Measurements from ENCODE around the gene EFNA3. TPM values are rescaled to one million over a fixed set of nuclear protein-coding genes. Genes with fewer than 3 reads are reported as not detected.

The EFNA3 gene, protein sequence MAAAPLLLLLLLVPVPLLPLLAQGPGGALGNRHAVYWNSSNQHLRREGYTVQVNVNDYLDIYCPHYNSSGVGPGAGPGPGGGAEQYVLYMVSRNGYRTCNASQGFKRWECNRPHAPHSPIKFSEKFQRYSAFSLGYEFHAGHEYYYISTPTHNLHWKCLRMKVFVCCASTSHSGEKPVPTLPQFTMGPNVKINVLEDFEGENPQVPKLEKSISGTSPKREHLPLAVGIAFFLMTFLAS
- 1 to 10 TPM; 4.1 to 4.2 TPM for total RNA-seq

DNA sequence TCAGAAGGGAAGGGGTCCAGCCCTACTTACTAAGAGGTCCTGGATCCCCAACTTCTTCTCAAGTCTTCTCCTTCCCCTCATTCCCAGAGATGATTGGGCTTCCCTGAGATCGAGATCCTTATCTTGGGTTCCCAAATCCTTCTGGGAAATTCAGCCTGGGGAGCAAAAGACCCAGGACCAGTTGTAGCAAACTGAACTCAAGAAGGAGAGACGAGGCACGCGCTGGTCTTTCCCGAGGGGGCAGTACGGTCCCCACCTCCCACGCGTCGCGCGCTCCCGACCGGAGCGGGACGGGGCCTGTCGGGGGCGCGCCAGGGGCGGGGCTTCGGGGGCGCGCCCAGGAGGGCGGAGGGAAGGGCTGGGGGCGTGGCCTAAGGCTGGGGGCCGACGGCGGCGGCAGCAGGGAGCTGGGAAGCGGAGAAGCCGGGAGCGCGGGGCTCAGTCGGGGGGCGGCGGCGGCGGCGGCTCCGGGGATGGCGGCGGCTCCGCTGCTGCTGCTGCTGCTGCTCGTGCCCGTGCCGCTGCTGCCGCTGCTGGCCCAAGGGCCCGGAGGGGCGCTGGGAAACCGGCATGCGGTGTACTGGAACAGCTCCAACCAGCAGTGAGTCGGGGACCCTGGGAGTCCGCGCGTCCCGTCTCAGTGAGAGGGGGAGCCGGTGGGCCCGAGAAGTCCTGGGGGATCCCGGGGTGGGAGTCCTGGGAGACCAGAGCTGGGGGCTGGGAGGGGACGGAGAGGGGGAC, at the start of gene EFNA3:
Gene EFNA3, plus strand, starts transcription at position 369 of the 741 bp plus-strand sequence. Its CDS starts 105 bp downstream, at position 474.

DNA sequence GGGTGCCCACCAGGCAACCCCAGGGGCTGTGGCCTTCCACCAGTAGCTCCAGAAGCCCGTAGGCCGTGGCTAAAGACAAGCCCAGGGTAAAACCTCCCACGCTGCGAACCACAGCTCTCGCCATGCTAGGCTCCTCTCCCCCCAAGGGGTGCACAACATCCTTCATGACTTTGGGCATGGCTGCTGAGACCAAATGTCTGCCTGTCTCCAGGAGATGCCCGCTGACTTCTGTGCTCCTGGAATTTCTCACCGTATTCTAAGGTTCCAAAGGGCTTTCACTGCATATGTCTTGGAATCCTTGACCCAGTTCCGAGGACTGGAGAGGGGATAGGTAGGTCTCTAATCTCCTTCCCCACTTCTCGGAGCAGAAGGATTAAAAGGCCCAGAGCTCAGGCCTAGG, 45.1 kb upstream of the EFNA3 start, which contains the start of the genes DCST1 and DCST2:
Gene DCST1, plus strand, starts transcription at position 301 of the 400 bp plus-strand sequence. CDS start 213 bp downstream, outside the sequence.
Gene DCST2, minus strand, starts transcription at position 258 of the 400 bp plus-strand sequence. Its CDS starts 80 bp downstream, at position 178.

GRCh38 chr1:155050560-155051341, 27.9 kb upstream of the EFNA3 start, which contains the start of gene ADAM15:
TSS of gene ADAM15 (plus strand) at chr1:155051316. CDS start at chr1:155051387, 71 bp downstream.

DNA sequence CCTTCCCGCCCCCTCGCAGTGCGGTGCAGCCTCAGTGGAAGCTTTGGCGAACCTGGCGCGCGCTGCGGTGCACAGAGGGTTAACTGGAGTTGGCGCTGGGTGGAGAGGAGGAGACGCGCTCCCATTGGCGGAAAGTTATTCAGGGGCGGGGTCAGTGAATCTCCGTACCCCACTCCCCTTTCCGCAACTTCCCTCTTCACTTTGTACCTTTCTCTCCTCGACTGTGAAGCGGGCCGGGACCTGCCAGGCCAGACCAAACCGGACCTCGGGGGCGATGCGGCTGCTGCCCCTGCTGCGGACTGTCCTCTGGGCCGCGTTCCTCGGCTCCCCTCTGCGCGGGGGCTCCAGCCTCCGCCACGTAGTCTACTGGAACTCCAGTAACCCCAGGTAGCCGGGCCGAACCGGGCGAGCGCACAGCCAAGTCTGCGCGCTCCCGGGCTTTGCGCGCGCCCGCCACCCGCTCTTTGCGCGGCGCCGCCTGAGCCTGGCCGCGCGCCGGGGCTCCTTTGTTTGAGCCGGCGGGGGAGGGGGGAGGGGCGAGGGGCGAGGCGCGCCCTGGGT, 15.0 kb upstream of the EFNA3 start, which contains the start of gene EFNA4:
Gene EFNA4, plus strand, starts transcription at position 191 of the 561 bp plus-strand sequence. Its CDS starts 84 bp downstream, at position 275.

DNA sequence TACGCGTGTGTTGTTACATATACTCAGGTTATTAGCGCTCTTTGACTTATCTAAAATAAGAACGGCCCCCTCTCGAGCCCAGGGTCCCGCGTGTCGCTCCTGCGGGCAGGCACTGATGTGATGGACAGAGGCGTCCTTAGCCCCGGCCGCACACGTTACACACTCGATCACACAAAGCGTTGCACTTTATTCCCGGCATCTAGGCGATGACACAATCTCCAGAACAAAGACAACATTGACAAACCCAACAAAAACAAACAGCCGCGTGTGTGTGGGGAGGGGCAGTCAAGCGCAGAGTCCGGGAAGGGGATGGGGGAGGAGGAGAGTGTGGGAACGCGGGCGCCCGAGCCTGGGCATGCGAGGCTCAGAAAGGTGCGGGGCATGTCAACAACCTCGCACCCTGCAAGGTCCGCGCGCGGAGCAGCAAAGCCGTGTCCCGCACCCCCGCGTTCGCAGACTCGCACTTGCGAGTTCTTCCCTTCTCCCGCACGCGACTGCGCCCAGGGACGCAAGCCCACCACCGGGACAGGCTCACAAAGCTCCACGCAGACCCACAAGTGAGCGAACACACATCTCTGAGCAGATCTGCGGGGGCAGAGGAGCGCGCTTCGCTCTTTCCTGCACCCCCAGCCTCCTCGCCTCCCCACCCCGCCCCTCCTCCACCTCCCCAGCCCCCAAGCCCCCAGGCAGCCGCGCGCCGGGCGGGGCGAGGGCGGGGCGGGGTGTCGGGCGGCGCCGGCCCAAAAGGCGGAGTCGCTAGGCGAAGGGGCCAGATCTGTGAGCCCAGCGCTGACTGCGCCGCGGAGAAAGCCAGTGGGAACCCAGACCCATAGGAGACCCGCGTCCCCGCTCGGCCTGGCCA, 48.7 kb downstream of the EFNA3 start, which contains the start of gene EFNA1:
Gene EFNA1, plus strand, starts transcription at position 772 of the 862 bp plus-strand sequence. CDS start 102 bp downstream, outside the sequence.

DNA sequence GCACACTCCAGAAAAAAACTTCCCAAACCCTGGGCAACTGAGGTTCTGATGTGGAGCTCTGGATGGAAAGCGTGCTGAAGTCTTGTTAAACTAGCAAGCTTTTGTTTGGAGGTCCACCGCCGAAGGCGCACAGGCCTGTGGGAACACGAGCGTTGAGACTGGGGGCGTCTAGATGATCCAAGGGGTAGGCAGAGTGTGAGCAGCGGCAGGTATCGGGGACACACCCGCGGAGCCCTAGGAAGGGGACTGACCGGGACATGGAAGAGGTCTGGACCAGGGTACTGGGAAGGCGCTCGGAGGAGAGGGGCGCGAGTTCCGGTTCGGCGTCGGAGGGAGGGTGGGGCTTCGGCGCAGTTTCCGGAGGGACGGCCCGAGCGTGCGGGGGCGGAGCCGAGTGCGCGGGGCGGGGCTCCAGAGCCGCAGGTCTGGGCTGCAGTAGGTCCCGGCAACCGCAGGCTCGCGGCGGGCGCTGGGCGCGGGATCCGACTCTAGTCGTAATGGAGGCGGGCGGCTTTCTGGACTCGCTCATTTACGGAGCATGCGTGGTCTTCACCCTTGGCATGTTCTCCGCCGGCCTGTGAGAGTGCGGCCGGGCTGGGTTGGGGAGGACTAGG, 56.9 kb downstream of the EFNA3 start, which contains the start of gene SLC50A1:
Gene SLC50A1, plus strand, starts transcription at position 438 of the 614 bp plus-strand sequence. Its CDS starts 60 bp downstream, at position 498.

Other genes with a start within 250 kb of the EFNA3 start
- under 1 TPM; 0.02 to 0.03 TPM for gene KCNN3, start 208.6 kb upstream of the EFNA3 start, total RNA-seq
- gene PMVK, start 142.1 kb upstream of the EFNA3 start, total RNA-seq, result 10 to 100 TPM; 29.6 to 33.1 TPM
- 100 to 1,000 TPM; 101 to 102 TPM for gene PBXIP1, start 122.7 kb upstream of the EFNA3 start, total RNA-seq
- gene PYGO2, start 117.1 kb upstream of the EFNA3 start, total RNA-seq, result 10 to 100 TPM; 42.7 to 43.0 TPM
- gene SHC1, start 108.1 kb upstream of the EFNA3 start, total RNA-seq, result 10 to 100 TPM; 66.7 to 72.8 TPM
- 100 to 1,000 TPM; 104 to 118 TPM for gene CKS1B, start 104.2 kb upstream of the EFNA3 start, total RNA-seq
- gene FLAD1, start 95.5 kb upstream of the EFNA3 start, total RNA-seq, result 10 to 100 TPM; 34.2 to 38.9 TPM
- 1 to 10 TPM in 1 of 2 experiments, under 1 TPM in 1; 0.63 to 1.2 TPM for gene LENEP, start 85.3 kb upstream of the EFNA3 start, total RNA-seq
- gene ZBTB7B, start 76.0 kb upstream of the EFNA3 start, total RNA-seq, result 100 to 1,000 TPM; 119 TPM
- gene DCST2, start 45.1 kb upstream of the EFNA3 start, total RNA-seq, result 1 to 10 TPM in 1 of 2 experiments, under 1 TPM in 1; 0.79 to 1.2 TPM
- not detected for gene DCST1, start 45.0 kb upstream of the EFNA3 start, total RNA-seq
- gene ADAM15, start 27.5 kb upstream of the EFNA3 start, total RNA-seq, result 10 to 100 TPM; 50.6 to 50.7 TPM
- gene EFNA4, start 15.1 kb upstream of the EFNA3 start, total RNA-seq, result 1 to 10 TPM; 9.0 to 9.6 TPM
- gene EFNA1, start 49.0 kb downstream of the EFNA3 start, total RNA-seq, result under 1 TPM; 0.25 to 0.26 TPM
- 10 to 100 TPM; 44.1 to 49.0 TPM for gene SLC50A1, start 57.0 kb downstream of the EFNA3 start, total RNA-seq
- 10 to 100 TPM; 60.3 to 66.8 TPM for gene DPM3, start 61.7 kb downstream of the EFNA3 start, total RNA-seq
- 100 to 1,000 TPM; 173 to 190 TPM for gene KRTCAP2, start 94.5 kb downstream of the EFNA3 start, total RNA-seq
- gene TRIM46, start 95.0 kb downstream of the EFNA3 start, total RNA-seq, result 10 to 100 TPM; 16.4 to 19.1 TPM
- 10 to 100 TPM; 28.2 to 31.5 TPM for gene THBS3, start 129.1 kb downstream of the EFNA3 start, total RNA-seq
- 10 to 100 TPM; 30.3 to 30.6 TPM for gene MTX1, start 129.9 kb downstream of the EFNA3 start, total RNA-seq
- 10 to 100 TPM; 21.1 to 23.2 TPM for gene ENTREP3, start 176.6 kb downstream of the EFNA3 start, total RNA-seq
- gene SCAMP3, start 183.5 kb downstream of the EFNA3 start, total RNA-seq, result 10 to 100 TPM; 83.3 to 85.5 TPM
- 100 to 1,000 TPM; 100 to 104 TPM for gene CLK2, start 194.7 kb downstream of the EFNA3 start, total RNA-seq
- 1 to 10 TPM; 4.3 TPM for gene HCN3, start 198.6 kb downstream of the EFNA3 start, total RNA-seq
- not detected for gene PKLR, start 222.6 kb downstream of the EFNA3 start, total RNA-seq
- gene FDPS, start 230.0 kb downstream of the EFNA3 start, total RNA-seq, result 100 to 1,000 TPM; 277 to 292 TPM
- 10 to 100 TPM; 22.4 to 24.5 TPM for gene RUSC1, start 242.1 kb downstream of the EFNA3 start, total RNA-seq